DOHH2 (cell line): ENCODE data around the gene EPHA6.

Experiments
- H3F3A ChIP-seq: fragments of 200-600 bp; sonication (generic), shearing (Covaris generic); 2 replicates; pipeline ENCODE4 v1.6.0; 2016; ENCODE audit warnings: antibody characterized with exemption, mild to moderate bottlenecking; ENCODE audit not compliant: control insufficient read depth, insufficient read depth
- H3K27ac ChIP-seq: fragments of 200-600 bp; sonication (generic); 2 replicates; pipeline ENCODE4 v1.5.1; 2014; ENCODE audit warnings: low read depth, mild to moderate bottlenecking, low read length, moderate library complexity
- H3K27me3 ChIP-seq: fragments of 200-600 bp; sonication (generic); 2 replicates; pipeline ENCODE4 v1.6.1; 2014; ENCODE audit warnings: mild to moderate bottlenecking, low read length, mixed read lengths; ENCODE audit not compliant: control insufficient read depth
- H3K36me3 ChIP-seq: fragments of 200-600 bp; sonication (generic); 2 replicates; pipeline ENCODE4 v1.6.1; 2014; ENCODE audit warnings: mild to moderate bottlenecking, low read length, moderate library complexity, mixed read lengths; ENCODE audit not compliant: control insufficient read depth
- H3K4me1 ChIP-seq: fragments of 200-600 bp; sonication (generic); 2 replicates; pipeline ENCODE4 v1.6.1; 2014; ENCODE audit warnings: mild to moderate bottlenecking, low read length, mixed read lengths; ENCODE audit not compliant: control insufficient read depth
- H3K4me2 ChIP-seq: fragments of 200-600 bp; sonication (generic); 2 replicates; pipeline ENCODE4 v1.6.0; 2014; ENCODE audit warnings: mild to moderate bottlenecking, low read length, moderate library complexity
- H3K4me3 ChIP-seq: fragments of 200-600 bp; sonication (generic); 2 replicates; pipeline ENCODE4 v1.5.1; 2014; ENCODE audit warnings: mild to moderate bottlenecking, low read length, mixed read lengths
- H3K79me2 ChIP-seq: fragments of 200-600 bp; sonication (generic); 2 replicates; pipeline ENCODE4 v1.6.1; 2014; ENCODE audit warnings: mild to moderate bottlenecking, low read length, mixed read lengths; ENCODE audit not compliant: control insufficient read depth
- H3K9me2 ChIP-seq: fragments of 200-600 bp; sonication (generic); replicated peaks from 2 replicates; pipeline ENCODE4 v1.6.1; 2014; ENCODE audit warnings: mild to moderate bottlenecking, low read length, mixed read lengths; ENCODE audit not compliant: control insufficient read depth
- H3K9me3 ChIP-seq: fragments of 200-600 bp; sonication (generic); 2 replicates; pipeline ENCODE4 v1.6.1; 2014; ENCODE audit warnings: antibody characterized with exemption, low read length, mixed read lengths; ENCODE audit not compliant: control insufficient read depth, insufficient read depth
- H4K20me1 ChIP-seq: fragments of 200-600 bp; sonication (generic); 2 replicates; pipeline ENCODE4 v1.6.0; 2014; ENCODE audit warnings: low read depth, mild to moderate bottlenecking, antibody characterized with exemption, low read length, moderate library complexity; ENCODE audit not compliant: control insufficient read depth, insufficient read depth
- EZH2phosphoT487 ChIP-seq: fragments of 200-600 bp; sonication (generic); IDR thresholded peaks from 2 replicates; pipeline ENCODE4 v1.6.1; 2017; ENCODE audit warnings: borderline replicate concordance, mild to moderate bottlenecking, antibody characterized with exemption, low read length, moderate library complexity, mixed read lengths
- TF ChIP-seq, protein P1 (sequence below): fragments of 200-600 bp; sonication (generic); IDR thresholded peaks from one replicate; pipeline ENCODE4 v1.5.1; 2014; ENCODE audit warnings: antibody characterized with exemption, mild to moderate bottlenecking, low read depth, low read length; ENCODE audit not compliant: poor library complexity, severe bottlenecking

EPHA6 gene

DNA sequence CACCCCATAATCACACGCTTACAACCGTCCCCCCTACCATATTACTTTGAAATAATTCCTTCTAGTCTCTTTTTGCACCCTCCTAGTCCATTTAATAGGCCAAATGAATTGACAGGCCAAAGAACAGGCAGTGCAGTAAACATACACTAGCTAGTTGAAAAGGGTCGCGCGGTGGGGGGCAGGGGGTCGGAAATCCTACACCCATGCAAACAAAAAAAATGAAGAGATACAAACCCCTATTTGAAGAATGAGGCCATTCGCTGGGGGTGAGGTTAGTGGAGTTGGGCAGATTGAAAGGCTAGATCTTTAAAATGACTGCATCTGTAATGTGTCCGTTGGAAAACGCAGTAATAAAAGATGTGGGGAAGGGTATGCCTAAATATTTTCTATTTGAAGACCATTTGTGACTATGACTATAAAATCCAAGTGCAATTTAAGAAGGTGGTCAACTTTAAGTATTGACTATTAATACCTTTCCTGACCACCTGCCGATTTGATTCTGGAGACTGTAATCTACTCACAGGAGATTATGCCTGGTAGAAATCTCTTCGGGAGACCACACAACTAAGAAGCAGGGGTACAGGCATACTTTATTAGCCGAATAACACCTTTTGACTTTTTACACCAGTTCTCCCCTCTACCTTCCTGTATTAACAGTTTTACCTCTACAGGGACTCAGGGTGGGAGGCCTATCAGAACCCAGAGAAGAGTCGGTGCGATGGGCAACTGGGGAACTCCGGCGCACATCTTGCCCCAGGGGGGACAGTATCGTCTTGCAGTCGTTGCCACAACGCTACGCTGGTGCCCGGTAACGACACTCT lies 949.4 kb downstream of the EPHA6 start:
- H3K27me3 ChIP-seq = no peaks in the 10 kb centered on the region
- peak overlapping the region; percentile 50 for H3K27ac ChIP-seq
- H3K79me2 ChIP-seq = peaks cover 34% of the 10 kb centered on the region
- no peaks in the 10 kb centered on the region for H4K20me1 ChIP-seq
- no peaks in the 10 kb centered on the region for H3K9me3 ChIP-seq
- H3K4me1 ChIP-seq = peaks cover 58% of the 10 kb centered on the region
- H3F3A ChIP-seq = 0 out of 2 replicates have a peak, but pooled peaks cover 3% of the 10 kb centered on the region
- peak overlapping the region; percentile 78 for H3K4me2 ChIP-seq
- H3K4me3 ChIP-seq = peak overlapping the region; percentile 93
- H3K36me3 ChIP-seq = no peaks in the 10 kb centered on the region
- H3K9me2 ChIP-seq = no peaks in the 10 kb centered on the region
- no peak for TF ChIP-seq EZH2phosphoT487
- TF ChIP-seq, protein P1, sequence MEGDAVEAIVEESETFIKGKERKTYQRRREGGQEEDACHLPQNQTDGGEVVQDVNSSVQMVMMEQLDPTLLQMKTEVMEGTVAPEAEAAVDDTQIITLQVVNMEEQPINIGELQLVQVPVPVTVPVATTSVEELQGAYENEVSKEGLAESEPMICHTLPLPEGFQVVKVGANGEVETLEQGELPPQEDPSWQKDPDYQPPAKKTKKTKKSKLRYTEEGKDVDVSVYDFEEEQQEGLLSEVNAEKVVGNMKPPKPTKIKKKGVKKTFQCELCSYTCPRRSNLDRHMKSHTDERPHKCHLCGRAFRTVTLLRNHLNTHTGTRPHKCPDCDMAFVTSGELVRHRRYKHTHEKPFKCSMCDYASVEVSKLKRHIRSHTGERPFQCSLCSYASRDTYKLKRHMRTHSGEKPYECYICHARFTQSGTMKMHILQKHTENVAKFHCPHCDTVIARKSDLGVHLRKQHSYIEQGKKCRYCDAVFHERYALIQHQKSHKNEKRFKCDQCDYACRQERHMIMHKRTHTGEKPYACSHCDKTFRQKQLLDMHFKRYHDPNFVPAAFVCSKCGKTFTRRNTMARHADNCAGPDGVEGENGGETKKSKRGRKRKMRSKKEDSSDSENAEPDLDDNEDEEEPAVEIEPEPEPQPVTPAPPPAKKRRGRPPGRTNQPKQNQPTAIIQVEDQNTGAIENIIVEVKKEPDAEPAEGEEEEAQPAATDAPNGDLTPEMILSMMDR = no peak

GRCh38 chr3:97764407-97765238 lies 950.2 kb downstream of the EPHA6 start, which contains the start of gene ARL6:
ARL6 (plus strand) TSS chr3:97764758; CDS start chr3:97768108, 3,350 bp downstream.
- TF ChIP-seq, protein P1 = no peak
- TF ChIP-seq EZH2phosphoT487 = no peak
- H3K4me3 ChIP-seq = peak within 1 kb of the TSS; percentile 93
- H3K9me3 ChIP-seq = no peaks in the 10 kb centered on the region
- H3K27ac ChIP-seq = peak within 1 kb of the TSS; percentile 50
- H4K20me1 ChIP-seq = no peaks in the 10 kb centered on the region
- no peaks in the 10 kb centered on the region for H3K9me2 ChIP-seq
- H3K27me3 ChIP-seq = no peaks in the 10 kb centered on the region
- H3K36me3 ChIP-seq = peaks cover 3% of the 10 kb centered on the region
- peaks cover 58% of the 10 kb centered on the region for H3K4me1 ChIP-seq
- H3K79me2 ChIP-seq = peaks cover 34% of the 10 kb centered on the region
- peak within 1 kb of the TSS; percentile 78 for H3K4me2 ChIP-seq
- 0 out of 2 replicates have a peak, but pooled peaks cover 3% of the 10 kb centered on the region for H3F3A ChIP-seq

DNA sequence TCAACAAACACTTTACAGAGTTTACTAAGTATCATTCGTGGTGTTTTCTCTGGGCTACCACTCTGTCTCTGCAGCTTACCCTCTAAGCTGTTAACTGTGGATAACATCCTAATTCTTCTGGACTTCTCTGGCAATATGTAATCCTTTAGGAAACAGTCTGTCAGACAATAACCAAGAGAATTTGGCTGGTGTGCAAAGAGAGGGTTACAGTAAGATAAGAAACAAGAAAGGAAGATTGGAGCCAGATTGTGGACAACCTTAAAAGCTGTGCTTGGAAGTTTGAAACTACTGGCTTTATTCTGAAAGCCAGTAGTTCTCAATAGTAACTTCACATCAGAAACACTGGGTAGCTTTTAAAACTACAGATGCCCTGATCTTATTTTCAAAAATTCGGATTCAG lies 950.9 kb downstream of the EPHA6 start:
- Histone ChIP-seq H3K79me2 (peaks cover 34% of the 10 kb centered on the region), H3K4me2 (peak overlapping the region; percentile 78), H3K36me3 (peaks cover 9% of the 10 kb centered on the region), H4K20me1 (no peaks in the 10 kb centered on the region), H3K4me3 (peak overlapping the region; percentile 93), H3K9me3 (no peaks in the 10 kb centered on the region), H3K9me2 (no peaks in the 10 kb centered on the region), H3K27me3 (no peaks in the 10 kb centered on the region), H3K27ac (no peak overlapping the region), H3F3A (0 out of 2 replicates have a peak, but pooled peaks cover 3% of the 10 kb centered on the region), H3K4me1 (peaks cover 58% of the 10 kb centered on the region)
- no peak for TF ChIP-seq EZH2phosphoT487
